Dedifferentiated amniotic fluid mesenchymal stem cell (primary cell): ENCODE measurements around the gene SNPH.
"Not testable (repeated sequence)": the region's sequence is repeated elsewhere in the genome, so short reads cannot be mapped to it uniquely, and the experiment has no call there.

Experiments used
- DNase-seq: peaks from one replicate; pipeline ENCODE4 v3.0.0-alpha.2; 2016; ENCODE audit errors: extremely low spot score

The SNPH gene

GRCh38 chr20:1338801-1339200 is 72.7 kb downstream of the SNPH start:
- no peak for DNase-seq

DNA sequence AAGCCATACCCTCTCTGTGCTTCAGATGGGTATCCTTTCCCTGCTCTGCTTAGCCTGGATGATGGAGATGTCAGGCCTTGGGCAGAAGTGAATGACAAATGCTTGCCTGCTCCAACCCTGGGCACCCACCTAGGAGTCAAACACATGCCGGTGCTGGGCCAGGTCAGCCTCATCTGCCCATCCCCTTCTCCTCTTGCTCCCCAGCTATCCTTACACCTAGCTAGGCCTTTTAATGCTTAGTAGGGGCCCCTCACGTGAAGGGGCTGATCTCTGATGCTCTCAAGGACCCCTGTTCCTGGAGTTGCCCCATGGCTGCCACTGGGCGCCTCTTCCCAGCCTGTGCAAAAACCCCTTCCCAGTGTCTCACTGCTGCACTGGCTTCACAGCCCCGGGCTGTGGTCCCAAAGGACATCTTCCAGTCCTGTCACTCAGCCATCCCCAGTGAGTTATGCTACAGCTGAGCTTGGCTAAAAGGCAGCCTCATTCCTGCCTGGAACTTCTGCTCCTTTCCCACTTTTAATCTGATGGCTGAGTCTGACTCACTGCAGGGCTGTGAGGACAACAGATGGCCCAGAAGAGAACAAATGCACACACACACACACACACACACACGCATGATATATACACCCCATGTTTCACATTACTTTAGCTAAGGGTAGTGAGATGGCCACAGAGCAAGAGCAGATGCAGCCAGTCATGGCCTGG is 75.6 kb downstream of the SNPH start:
- no peak for DNase-seq

DNA sequence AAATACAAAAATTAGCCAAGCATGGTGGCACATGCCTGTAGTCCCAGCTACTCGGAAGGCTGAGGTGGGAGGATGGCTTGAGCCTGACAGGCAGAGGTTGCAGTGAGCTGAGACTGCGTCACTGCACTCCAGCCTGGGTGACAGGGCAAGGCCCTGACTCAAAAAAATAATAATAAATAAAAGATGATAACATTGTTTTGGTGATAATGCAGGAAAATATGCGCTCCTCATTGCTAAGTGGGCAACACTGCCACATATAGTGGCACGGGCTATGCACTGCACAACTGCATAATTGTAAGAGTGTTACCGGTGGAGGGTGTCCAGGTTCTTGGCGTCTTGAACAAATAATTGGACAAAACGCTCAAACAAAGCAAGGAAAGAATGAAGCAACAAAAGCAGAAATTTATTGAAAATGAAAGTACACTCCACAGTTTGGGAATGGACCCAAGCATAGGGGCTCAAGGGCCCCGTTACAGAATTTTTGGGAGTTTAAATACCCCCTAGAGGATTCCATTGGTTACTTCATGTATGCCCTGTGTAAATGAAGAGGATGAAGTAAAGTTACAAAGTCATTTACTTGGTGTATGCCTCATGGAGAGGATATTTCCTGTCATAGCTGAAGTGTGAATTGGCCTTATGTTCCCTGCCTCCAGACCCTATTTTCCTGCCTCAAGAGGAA is 77.5 kb downstream of the SNPH start:
- not testable (repeated sequence) for DNase-seq

- DNase-seq: no peak
These were observed 79.1 kb downstream of the SNPH start for GRCh38 chr20:1345030-1345755.

- no peak for DNase-seq
These were observed 79.6 kb downstream of the SNPH start for GRCh38 chr20:1345756-1346093.

DNA sequence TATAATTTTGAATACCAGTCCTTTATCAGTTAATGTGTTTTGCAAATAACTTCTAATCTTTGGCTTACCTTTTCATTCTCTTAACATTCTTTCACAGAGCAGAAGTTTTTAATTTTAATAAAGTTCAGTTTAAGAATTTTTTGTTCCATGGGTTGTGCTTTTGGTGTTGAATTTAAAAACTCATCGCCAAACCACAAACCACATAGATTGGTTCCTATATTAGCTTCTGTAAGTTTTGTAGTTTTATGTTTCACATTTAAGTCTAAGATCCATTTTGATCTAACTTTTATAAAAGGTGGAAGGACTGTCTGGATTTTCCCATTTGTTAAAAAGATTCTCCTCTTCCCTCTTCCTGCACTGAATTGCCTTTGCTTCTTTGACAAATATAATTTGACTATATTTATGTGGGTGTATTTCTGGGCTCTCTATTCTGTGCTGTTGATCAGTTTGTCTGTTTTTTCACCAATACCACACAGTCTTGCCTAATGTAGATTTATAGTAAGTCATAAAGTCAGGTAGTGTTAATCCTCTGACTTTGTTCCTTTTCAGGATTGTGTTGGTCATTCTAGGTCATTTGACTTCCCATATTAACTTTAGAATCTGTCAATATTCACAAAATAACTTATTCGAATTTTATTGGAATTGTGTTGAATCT is 80.3 kb downstream of the SNPH start:
- DNase-seq: no peak

DNA sequence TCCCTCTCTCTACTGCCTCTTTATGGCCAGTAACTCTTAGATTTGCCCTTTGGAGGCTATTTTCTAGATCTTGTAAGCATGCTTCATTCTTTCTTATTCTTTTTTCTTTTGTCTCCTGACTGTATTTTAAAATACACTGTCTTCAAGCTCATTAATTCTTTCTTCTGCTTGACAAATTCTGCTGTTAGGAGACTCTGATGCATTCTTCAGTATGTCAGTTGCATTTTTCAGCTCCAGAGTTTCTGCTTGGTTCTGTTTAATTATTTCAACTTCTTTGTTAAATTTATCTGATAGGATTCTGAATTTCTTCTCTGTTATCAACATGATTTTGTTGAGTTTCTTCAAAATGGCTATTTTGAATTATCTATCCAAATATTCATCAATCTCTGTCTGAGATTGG is 87.9 kb downstream of the SNPH start:
- no peak for DNase-seq

DNA sequence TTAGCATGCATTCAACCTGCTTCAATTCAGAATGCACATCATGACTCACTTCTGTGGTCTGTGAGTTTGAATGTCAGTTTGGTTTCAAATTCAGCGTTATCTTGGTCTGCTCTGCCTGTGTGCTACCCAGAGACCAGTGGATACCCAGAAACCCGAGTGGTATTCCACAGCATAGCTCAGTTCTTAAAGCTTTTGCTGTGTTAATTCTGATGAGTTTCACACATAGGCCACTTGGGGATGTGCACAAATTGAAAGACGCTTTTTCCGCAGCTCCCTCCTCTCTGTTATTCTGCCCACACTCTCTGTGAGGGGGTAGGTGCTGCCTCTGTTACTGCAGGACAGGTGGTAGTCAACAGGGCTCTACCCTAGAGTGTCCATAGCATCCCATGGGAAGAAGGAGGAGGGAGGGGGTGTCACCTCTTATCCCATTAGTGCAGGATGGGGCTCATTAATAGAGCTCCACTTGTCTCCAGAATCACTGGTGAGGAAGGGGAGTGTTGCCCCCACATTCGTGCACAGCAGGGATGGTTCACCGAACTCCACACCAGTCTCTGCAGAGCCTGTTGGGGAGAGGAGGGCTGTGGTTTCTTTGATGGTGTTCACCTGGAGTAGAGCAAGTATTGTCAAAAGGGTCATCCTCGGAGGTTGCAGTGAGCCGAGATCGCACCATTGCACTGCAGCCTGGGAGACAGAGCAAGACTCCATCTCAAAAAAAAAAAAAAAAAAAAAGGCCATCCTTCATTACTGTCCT is 92.0 kb downstream of the SNPH start:
- DNase-seq: no peak
